SIG-M5 treated with dmso at 0.1 percent for 504 hours (cell line): Measurements from ENCODE around the gene PCED1A.
"Not testable (repeated sequence)": the region's sequence is repeated elsewhere in the genome, so short reads cannot be mapped to it uniquely, and the experiment has no call there.

ENCODE experiments used
- DNase-seq: peaks from one replicate; lab custom pipeline; 2025; ENCODE audit not compliant: unreplicated experiment; lab: John Stamatoyannopoulos, UW

Gene PCED1A

GRCh38 chr20:2831206-2831605, 9.2 kb downstream of the PCED1A start:
- not testable (repeated sequence) for DNase-seq

- no peak for DNase-seq
Measured at GRCh38 chr20:2829376-2829775, 11.1 kb downstream of the PCED1A start.

GRCh38 chr20:2826655-2827054, 13.8 kb downstream of the PCED1A start:
- no peak for DNase-seq

GRCh38 chr20:2825761-2826160, 14.7 kb downstream of the PCED1A start:
- no peak for DNase-seq

- DNase-seq, result peak; percentile 36
Measured at GRCh38 chr20:2822073-2822472, 18.4 kb downstream of the PCED1A start.

DNA sequence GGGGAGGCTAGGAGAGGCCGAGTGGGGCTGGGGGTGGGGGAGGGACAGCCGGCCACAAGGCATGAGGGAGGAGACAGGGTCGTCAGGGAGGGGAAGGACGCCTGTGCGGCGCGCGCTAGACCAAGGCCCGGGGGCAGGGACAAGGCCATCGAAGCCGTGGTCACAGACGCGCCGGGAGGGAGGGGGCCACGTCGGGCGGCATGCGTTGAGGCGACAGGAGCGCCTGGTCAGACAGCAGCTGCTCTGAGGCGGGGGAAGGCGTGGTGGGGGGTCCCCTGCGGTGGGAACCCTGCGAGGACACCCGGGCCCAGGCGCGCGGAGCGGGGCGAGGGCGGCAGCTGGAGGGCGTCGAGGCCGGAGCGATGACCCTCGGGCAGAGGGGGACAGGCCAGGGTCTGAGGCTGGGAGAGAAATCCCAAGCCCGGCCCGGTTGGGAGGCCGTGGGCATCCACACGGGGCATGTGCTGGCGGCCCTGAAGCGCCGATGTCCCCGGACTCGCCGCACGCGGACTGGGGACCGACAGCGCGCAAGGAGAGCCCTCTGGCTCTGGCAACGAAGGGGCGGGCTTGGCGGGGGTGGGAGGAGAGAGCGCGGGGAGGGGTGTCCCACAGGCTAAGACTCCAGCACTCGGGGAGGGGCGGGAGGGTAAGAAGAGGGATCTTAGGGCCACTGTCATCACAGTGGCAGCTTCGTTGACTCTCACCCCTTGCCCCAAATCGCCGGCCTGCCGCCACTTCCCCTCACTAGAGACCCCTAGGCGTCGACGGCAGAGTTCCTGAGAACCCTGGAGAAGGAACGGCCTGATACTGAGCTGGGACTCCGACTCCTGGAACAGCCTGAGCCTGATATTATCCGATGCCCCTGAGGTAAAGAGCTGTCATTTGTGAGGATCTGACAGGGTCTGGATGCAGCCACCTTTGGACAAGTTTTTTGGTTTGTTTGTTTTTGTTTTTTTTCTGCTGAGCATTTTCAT, 19.3 kb downstream of the PCED1A start:
- DNase-seq, result no peak

DNA sequence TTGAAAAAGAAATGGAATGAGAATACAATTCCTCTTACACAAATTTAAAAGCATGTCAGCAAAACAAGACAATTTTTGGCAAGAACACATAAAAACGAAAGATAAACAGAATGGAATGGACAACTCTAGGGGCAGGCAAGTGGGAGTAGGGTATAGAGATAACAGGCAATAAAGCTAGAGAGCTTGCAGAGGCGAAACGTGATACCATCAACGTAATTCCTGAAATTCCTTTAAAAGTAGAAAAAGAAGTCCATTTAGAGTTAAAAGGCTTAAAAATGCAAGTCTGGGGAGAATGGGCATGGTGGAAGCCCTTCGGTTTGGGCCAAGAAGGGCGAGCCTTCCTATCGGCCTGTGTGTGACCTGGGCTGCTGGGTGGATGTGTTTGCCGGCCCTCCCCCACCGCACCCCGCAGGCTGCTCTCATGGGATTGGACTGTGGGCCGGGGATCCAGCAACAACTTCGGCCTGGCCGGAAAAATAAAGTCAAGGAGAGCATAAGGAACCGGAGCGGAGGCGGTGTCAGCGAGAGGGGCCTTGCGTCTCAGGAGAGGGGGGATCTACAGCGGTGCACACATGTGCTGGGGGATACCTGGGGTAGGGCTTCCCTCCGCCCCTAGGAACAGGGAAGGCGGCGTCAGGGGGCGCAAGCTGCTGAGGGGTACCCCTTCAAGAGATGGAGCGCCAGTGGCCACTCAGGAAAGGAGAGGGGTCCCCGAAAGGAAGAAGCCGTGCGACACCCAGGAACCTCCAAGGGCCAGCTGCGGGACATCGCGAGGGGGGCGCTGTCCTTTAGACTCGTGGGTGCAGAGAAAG, 20.2 kb downstream of the PCED1A start:
- DNase-seq, result no peak

DNA sequence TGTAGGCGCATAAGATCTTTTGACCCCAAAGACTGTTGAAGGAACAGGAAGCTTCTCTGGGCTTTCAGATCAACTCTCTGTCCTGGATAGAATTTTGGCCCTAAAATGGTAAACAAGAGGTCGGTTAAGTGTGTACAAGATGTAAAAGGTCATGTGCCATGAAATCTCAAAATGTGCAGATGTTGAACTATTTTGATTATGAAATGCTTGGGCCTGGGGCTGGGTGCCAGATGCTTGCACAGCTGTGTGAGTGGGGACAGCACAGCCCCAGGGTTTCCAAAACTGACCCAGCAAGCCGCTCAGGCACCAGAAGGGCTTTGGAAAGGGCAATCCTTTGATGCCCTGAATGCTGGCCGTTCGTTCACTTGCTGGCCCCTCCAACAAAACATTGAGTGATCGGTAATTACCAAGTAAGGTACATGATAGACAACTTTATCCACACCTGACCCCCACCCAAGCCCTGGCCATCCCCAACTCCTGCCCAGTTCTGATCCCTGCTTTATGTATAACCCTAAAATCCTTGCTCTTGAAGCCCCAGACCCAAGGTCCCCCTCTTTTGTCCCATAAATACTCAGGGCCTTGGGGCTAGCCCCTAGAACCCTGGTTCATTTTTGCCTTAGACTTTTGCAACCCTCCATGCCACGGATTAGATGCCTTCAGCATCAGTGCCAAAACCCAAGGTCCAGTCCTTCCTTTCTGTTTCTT, 22.4 kb downstream of the PCED1A start:
- no peak for DNase-seq

DNA sequence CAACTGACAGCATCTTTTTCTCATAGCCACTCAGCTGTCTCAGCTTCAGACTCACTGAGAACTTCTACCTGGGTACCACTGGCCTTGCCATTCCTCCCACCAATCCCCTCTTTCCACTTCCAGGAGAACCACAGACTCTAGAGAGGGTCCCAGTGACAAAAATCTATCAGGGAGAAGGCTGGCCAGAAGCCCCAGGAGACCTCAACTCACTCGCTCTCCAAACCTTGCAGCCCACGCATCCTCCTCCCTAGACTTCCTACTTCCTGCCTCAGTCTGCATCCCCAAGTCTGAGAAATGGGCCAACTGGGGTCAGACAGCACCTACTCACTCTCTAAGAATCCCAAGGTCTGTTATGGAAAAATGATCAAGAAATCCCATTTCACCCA, 23.1 kb downstream of the PCED1A start:
- no peak for DNase-seq

DNA sequence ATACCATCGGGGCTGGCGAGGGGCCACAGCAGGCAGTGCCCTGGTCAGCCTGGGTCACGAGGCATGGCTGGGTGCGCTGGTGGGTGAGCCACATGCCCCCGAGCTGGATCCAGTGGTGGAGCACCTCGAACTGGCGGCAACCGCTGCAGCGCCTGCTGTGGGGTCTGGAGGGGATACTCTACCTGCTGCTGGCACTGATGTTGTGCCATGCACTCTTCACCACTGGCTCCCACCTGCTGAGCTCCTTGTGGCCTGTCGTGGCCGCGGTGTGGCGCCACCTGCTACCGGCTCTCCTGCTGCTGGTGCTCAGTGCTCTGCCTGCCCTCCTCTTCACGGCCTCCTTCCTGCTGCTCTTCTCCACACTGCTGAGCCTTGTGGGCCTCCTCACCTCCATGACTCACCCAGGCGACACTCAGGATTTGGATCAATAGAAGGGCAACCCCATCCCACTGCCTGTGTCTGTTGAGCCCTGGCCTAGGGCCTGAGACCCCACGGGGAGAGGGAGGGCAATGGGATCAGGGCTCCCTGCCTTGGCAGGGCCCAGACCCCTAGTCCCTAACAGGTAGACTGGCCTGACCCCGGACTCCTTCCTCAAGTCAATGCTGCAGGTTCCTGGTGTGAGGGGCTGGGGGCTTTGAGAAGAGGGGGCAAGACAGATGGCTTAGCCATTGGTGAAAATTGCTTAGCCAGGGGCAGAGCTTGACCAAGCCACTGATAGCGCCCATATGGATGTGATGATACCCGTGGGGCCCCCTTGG, 23.7 kb downstream of the PCED1A start:
- DNase-seq, result no peak

DNA sequence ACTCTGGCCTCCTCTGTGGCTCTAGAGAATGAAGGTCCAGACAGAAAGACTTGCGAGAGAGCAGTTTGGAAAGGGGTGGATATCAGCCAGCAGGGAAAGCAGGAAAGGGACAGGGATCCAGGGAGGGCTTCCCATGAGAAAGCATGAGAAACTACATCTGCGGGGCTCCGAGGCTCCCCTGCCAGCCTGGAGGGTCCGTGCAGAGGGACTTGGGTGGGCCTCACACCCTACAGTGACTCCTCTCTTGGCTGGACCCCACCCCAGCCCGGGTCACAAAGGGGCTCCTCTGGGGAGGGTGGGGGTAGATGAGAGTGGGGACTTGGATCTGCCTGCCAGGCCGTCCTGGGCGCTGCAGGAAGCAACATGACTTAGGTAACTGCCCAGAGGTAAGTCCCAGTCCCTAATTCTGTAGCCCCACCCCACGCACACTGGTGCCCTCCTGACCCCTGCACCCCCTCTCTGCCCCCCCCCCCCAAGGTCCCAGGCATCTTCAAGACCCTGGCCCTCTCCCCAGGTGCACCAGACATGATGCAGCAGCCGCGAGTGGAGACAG, 24.3 kb downstream of the PCED1A start, which contains the start of gene TMEM239:
TSS of gene TMEM239 (plus strand) at position 335 of the 553 bp plus-strand sequence. CDS start at position 526, 191 bp downstream.
- DNase-seq, result no peak

DNA sequence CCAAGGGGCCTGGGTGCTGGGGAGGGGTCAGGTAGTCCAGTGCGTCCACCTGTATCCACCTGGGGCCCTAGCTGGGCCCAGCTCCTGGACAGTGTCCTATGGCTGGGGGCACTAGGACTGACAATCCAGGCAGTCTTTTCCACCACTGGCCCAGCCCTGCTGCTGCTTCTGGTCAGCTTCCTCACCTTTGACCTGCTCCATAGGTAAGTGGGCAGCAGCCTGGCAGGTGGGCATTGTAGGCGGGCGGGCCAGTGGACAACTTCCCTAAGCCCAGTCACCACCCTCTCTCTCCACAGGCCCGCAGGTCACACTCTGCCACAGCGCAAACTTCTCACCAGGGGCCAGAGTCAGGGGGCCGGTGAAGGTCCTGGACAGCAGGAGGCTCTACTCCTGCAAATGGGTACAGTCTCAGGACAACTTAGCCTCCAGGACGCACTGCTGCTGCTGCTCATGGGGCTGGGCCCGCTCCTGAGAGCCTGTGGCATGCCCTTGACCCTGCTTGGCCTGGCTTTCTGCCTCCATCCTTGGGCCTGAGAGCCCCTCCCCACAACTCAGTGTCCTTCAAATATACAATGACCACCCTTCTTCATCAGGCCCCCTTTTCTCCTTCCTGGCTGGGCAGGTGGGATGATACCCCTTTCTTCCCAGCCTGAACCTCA, 25.1 kb downstream of the PCED1A start:
- no peak for DNase-seq

DNA sequence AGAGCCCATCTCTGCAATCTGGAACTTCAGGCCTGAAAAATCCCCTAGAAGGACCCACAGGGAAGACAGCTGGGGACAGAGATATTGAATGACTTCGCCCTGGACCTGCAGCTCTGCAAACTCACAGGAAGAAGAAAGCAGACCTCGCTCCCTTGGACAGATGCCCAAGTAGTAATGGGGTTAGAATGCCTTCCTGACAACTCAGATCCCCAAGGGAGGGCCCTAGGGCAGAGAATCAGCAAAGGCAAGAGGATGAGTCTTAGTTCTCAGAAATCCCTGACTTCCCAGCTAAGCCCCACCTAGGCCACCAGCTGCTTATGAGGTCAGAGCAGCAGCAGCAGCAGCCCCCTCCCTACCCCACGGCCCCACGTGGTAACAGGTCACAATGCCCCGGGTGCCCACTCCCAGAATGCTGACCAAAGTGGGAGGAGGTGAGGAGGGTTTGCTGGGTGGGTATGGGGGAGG, 25.8 kb downstream of the PCED1A start, which contains the start of gene C20orf141:
TSS of gene C20orf141 (plus strand) at position 401 of the 465 bp plus-strand sequence. CDS start 198 bp downstream, outside the sequence.
- DNase-seq, result no peak

- DNase-seq, result no peak
Measured at GRCh38 chr20:2814076-2814475, 26.4 kb downstream of the PCED1A start.

- no peak for DNase-seq
Measured at GRCh38 chr20:2812189-2812588, 28.3 kb downstream of the PCED1A start.

DNA sequence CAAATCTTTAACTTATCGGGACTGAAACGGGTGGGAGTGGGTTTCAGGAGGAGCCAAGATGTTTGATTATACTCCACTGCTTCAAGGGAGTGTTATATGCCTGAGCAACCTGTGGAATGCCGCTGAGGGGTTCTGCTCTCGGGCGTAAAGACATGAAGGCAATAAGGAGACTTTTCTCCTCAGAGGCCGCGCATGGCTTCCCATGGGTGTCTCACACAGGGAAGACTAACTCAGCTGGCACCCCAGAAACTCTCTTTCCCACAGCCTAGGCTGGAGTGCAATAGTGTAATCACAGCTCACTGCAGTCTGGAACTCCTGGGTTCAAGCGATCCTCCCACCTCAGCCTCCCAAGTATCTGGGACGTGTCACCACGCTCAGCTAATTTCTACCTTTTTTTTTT, 30.8 kb downstream of the PCED1A start:
- DNase-seq, result no peak

- not testable (repeated sequence) for DNase-seq
Measured at GRCh38 chr20:2807929-2808328, 32.5 kb downstream of the PCED1A start.

- DNase-seq, result no peak
Measured at GRCh38 chr20:2807019-2807418, 33.4 kb downstream of the PCED1A start.

DNA sequence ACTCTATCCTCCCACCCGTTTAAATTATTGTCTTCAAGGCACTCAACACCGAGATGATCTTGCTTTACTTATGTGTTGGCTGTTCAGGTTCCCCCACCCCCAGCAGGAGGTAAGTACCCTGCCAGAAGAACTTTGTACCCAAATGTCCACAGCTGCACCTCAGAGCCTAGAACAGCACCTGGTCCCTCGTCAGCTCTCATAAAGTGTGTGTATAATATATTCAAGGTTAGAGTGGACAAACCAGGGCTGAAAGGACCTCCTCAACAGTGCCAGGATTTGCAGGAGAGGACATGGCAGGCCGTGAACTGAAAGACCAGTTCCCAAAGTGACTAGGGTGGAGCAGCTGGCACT, 34.1 kb downstream of the PCED1A start:
- no peak for DNase-seq
